Mesendoderm (in vitro differentiated cells): ENCODE data around the gene WDR18.

Experiments
- DNase-seq: peaks from one replicate; pipeline ENCODE4 v3.0.0; 2013
- H2AK5ac ChIP-seq: 2 replicates; pipeline ENCODE4 v1.6.1; 2013; ENCODE audit warnings: low read length, inconsistent platforms
- H2BK120ac ChIP-seq: 2 replicates; pipeline ENCODE4 v1.6.1; 2013; ENCODE audit warnings: low read depth, mild to moderate bottlenecking, low read length, moderate library complexity, mixed read lengths
- H2BK15ac ChIP-seq: replicated peaks from 2 replicates; pipeline ENCODE4 v1.6.1; 2013; ENCODE audit warnings: low read depth, mild to moderate bottlenecking, moderate library complexity
- H2BK5ac ChIP-seq: 2 replicates; pipeline ENCODE4 v1.6.1; 2013; ENCODE audit warnings: low read length, inconsistent platforms
- H3K18ac ChIP-seq: 2 replicates; pipeline ENCODE4 v1.6.1; 2013; ENCODE audit warnings: mild to moderate bottlenecking, low read length, mixed read lengths
- H3K23ac ChIP-seq: one replicate; pipeline ENCODE4 v1.6.1; 2013; ENCODE audit warnings: low read length
- H3K27ac ChIP-seq: 2 replicates; pipeline ENCODE4 v1.5.1; 2013; ENCODE audit warnings: low read depth, mild to moderate bottlenecking, inconsistent platforms, low read length, moderate library complexity
- H3K27me3 ChIP-seq: 2 replicates; pipeline ENCODE4 v1.6.1; 2013; ENCODE audit warnings: low read length, control low read depth, mild to moderate bottlenecking, inconsistent platforms; ENCODE audit not compliant: insufficient read depth, poor library complexity
- H3K36me3 ChIP-seq: 2 replicates; pipeline ENCODE4 v1.6.1; 2013; ENCODE audit warnings: low read length, inconsistent platforms; ENCODE audit not compliant: control insufficient read depth, insufficient read depth
- H3K4ac ChIP-seq: one replicate; pipeline ENCODE4 v1.6.1; 2013; ENCODE audit warnings: low read depth, mild to moderate bottlenecking, low read length, moderate library complexity
- H3K4me1 ChIP-seq: 2 replicates; pipeline ENCODE4 v1.6.1; 2013; ENCODE audit warnings: low read depth, low read length, inconsistent platforms; ENCODE audit not compliant: control insufficient read depth
- H3K4me2 ChIP-seq: 2 replicates; pipeline ENCODE4 v1.6.1; 2013; ENCODE audit warnings: low read length
- H3K4me3 ChIP-seq: 2 replicates; pipeline ENCODE4 v1.5.1; 2013; ENCODE audit warnings: mild to moderate bottlenecking, low read length
- H3K56ac ChIP-seq: one replicate; pipeline ENCODE4 v1.6.1; 2013; ENCODE audit warnings: low read length
- H3K79me1 ChIP-seq: 2 replicates; pipeline ENCODE4 v1.6.1; 2013; ENCODE audit warnings: low read length, inconsistent platforms
- H3K79me2 ChIP-seq: 2 replicates; pipeline ENCODE4 v1.6.1; 2013; ENCODE audit warnings: mild to moderate bottlenecking, low read length; ENCODE audit not compliant: control insufficient read depth, insufficient read depth
- H3K9ac ChIP-seq: 2 replicates; pipeline ENCODE4 v1.6.1; 2013; ENCODE audit warnings: low read length, inconsistent platforms
- H4K5ac ChIP-seq: one replicate; pipeline ENCODE4 v1.6.1; 2013; ENCODE audit warnings: low read length
- H4K8ac ChIP-seq: one replicate; pipeline ENCODE4 v1.6.1; 2013; ENCODE audit warnings: low read depth, mild to moderate bottlenecking, control low read depth, low read length, moderate library complexity
- WGBS: extraction: QIAGEN DNeasy Blood & Tissue Kit; methylation state at CpG from one replicate; pipeline ENCODE4 v1.1.7; 2013; ENCODE audit warnings: low lambda C conversion rate, missing lambda C conversion rate; ENCODE audit not compliant: insufficient coverage; ENCODE audit errors: extremely low coverage; 5-methylcytosine and 5-hydroxymethylcytosine counted together

Gene WDR18

DNA sequence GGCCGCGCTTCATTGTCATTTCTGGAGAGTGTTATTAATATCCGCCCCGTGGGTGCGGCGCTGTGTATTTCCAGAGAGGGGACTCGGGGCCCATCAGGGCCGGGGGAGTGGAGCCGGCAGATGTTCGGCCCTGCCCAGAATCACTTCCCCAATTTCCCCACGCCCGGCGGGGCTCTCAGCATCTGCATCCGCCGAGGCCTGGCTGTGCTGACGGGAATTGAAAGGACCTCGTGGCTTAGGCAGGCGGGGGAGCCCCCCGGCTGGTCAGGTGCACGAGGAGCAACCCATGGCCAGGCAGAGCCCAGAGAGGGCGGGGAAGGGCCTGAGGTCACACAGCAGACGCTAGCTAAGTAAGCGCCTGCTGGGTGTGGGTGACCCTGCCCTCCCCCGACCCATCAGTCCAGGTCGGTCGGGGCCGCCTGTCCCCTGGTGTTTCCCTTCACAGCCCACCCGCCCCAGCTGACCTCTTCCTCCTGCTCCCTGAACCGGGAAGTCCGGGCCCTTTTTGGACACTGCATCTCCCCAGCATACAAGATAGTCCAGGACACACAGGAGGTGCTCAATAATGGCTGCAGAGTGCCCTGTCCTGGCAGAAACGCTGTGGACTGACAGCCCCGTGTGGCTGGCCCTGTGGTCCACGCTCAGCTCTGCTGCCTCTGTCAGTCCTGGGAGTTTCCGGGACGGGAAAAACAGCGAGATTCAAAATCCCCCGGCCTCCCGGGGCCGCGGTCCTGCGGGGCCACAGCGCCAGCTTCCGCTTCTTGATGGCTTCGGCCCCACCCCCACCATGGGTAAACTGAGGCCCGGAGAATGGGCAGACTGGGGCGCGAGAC lies 36.2 kb upstream of the WDR18 start:
- Histone ChIP-seq H3K18ac (no peak overlapping the region), H3K27ac (no peak overlapping the region), H3K4me1 (peaks cover 2% of the 10 kb centered on the region), H2BK5ac (no peak overlapping the region), H4K5ac (no peak overlapping the region), H3K56ac (no peak overlapping the region), H3K4ac (no peak overlapping the region), H3K9ac (no peak overlapping the region), H3K27me3 (no peaks in the 10 kb centered on the region), H2AK5ac (no peak overlapping the region), H3K23ac (no peak overlapping the region), H2BK120ac (no peak overlapping the region), H2BK15ac (no peak overlapping the region), H3K4me3 (no peak overlapping the region), H3K79me1 (peaks cover 13% of the 10 kb centered on the region), H3K36me3 (peaks cover 2% of the 10 kb centered on the region), H4K8ac (no peak overlapping the region), H3K79me2 (peaks cover 30% of the 10 kb centered on the region), H3K4me2 (no peak overlapping the region)
- DNase-seq, result no peak
- no CpG with 5 or more reads among the region's 47 CpGs for WGBS

DNA sequence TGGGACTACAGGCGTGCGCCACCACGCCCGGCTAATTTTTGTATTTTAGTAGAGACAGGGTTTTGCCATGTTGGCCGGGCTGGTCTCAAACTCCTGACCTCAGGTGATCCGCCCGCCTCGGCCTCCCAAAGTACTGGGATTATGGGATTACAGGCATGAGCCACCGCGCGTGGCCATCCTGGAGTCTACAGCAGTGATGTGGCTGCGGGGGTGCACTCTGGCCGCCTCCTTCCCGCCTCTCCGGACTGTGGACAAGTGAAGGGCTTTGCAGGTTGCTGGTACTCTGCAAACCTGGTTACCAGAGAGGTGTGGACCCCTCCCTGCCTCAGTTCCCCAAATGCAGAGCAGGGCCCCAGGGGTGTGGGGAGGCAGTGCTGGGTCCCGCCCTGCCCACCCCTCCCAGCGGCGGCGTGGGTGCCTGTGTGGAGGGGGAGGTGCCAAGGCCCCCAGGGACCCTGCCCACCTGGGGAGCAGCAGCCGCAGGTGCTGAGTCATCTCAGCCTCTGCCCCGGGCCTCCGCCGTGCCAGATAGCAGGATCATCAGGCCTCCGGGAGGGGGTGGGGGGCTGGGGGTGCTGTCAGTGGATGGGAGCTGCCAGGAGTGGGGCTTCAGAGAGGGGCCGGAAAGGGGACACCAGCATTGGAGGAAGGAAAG lies 35.2 kb upstream of the WDR18 start:
- Histone ChIP-seq H3K23ac (no peak overlapping the region), H3K18ac (no peak overlapping the region), H3K4me1 (peaks cover 4% of the 10 kb centered on the region), H3K79me1 (peaks cover 13% of the 10 kb centered on the region), H3K56ac (no peak overlapping the region), H2BK120ac (no peak overlapping the region), H3K79me2 (peaks cover 28% of the 10 kb centered on the region), H3K9ac (no peak overlapping the region), H4K5ac (no peak overlapping the region), H4K8ac (no peak overlapping the region), H3K27me3 (no peaks in the 10 kb centered on the region), H2AK5ac (no peak overlapping the region), H3K4me2 (no peak overlapping the region), H3K4ac (no peak overlapping the region), H2BK5ac (no peak overlapping the region), H3K27ac (no peak overlapping the region), H2BK15ac (no peak overlapping the region), H3K4me3 (no peak overlapping the region), H3K36me3 (no peaks in the 10 kb centered on the region)
- no peak for DNase-seq
- WGBS, result no CpG with 5 or more reads among the region's 25 CpGs

- Histone ChIP-seq H4K8ac (no peak overlapping the region), H3K18ac (no peak overlapping the region), H3K36me3 (no peaks in the 10 kb centered on the region), H3K79me1 (peaks cover 12% of the 10 kb centered on the region), H3K4ac (no peak overlapping the region), H2AK5ac (no peak overlapping the region), H3K27ac (no peak overlapping the region), H3K79me2 (peaks cover 24% of the 10 kb centered on the region), H3K23ac (no peak overlapping the region), H3K4me3 (no peak overlapping the region), H3K9ac (no peak overlapping the region), H3K56ac (no peak overlapping the region), H2BK5ac (no peak overlapping the region), H2BK15ac (no peak overlapping the region), H3K27me3 (no peaks in the 10 kb centered on the region), H3K4me1 (peaks cover 16% of the 10 kb centered on the region), H4K5ac (no peak overlapping the region), H2BK120ac (no peak overlapping the region), H3K4me2 (no peak overlapping the region)
- no CpG with 5 or more reads among the region's 17 CpGs for WGBS
- DNase-seq, result no peak
Measured at GRCh38 chr19:950352-951066, 33.6 kb upstream of the WDR18 start.

DNA sequence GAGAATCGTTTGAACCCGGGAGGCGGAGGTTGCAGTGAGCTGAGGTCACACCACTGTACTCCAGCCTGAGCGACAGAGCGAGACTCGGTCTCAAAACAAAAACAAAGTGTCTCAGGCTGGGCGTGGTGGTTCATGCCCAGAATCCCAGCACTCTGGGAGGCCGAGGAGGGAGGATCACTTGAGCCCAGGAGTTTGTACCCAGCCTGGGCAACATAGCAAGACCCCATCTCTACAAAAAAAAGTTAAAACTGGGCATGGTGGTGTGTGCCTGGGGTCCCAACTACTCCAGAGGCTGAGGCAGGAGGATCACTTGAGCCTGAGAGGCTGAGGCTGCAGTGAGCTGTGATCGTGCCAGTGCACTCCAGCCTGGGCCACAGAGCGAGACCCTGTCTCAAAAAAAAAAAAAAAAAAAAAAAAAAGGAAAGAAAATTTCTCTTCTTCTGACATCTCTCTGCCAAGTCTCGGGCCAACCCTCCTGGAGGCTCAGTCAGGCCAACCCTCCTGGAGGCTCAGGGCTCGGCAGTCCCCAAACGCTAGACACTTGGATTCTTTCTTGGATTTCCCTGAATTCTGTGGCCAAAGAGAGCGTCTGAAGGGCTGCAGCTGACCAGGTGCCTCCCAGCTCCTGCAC lies 32.0 kb upstream of the WDR18 start:
- WGBS, result no CpG with 5 or more reads among the region's 14 CpGs
- Histone ChIP-seq H3K18ac (peak overlapping the region; percentile 98), H2BK120ac (peak overlapping the region; percentile 40), H2BK15ac (peak overlapping the region; percentile 45), H3K56ac (peak overlapping the region; percentile 89), H3K79me2 (peaks cover 29% of the 10 kb centered on the region), H3K27ac (peak overlapping the region; percentile 98), H3K36me3 (no peaks in the 10 kb centered on the region), H4K8ac (peak overlapping the region; percentile 1), H2AK5ac (no peak overlapping the region), H3K23ac (no peak overlapping the region), H3K4ac (peak overlapping the region; percentile 99), H3K9ac (peak overlapping the region; percentile 60), H3K27me3 (no peaks in the 10 kb centered on the region), H3K79me1 (peaks cover 15% of the 10 kb centered on the region), H3K4me2 (no peak overlapping the region), H2BK5ac (peak overlapping the region; percentile 98), H4K5ac (no peak overlapping the region), H3K4me3 (no peak overlapping the region), H3K4me1 (peaks cover 26% of the 10 kb centered on the region)
- DNase-seq, result peak; percentile 35

DNA sequence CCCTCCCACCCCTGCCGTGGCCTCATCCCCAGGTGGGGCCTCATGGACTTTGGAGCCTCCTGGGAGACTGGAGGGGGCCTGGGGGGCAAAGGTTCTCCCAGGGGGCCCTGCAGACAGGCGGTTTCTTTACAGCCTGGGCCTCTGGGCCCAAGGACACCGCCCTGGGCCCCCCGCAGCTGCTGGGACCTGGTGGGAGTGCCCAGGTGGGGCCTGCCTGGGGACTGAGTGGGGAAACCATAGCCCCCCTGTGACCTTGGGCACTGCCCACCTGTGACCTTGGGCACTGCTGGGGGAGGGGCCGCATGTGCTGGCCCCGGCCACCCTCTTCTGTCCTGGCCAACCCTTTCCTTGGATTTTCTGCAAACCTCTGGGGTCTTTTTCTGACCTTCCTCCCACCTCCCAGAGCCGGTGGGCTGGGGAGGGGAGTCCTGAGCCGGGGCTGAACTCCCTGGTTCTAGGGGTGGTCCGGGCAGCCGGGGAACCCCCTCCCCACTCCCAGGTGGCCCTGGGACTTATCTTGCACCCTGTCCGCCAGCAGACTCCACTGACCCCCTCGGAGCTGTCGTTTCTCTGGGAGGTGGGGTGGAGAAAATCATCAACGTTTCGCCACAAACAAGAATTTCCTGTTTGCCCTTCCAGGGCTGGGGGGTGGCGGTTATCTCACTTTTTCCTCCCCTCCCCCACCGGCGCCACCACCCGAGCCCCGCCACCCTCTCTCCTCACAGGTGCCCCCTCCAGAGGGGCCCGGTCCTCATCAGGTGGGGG lies 31.3 kb upstream of the WDR18 start:
- Histone ChIP-seq H3K4me3 (no peak overlapping the region), H3K79me1 (peaks cover 14% of the 10 kb centered on the region), H3K9ac (peak overlapping the region; percentile 68), H3K27me3 (no peaks in the 10 kb centered on the region), H3K4me1 (peaks cover 26% of the 10 kb centered on the region), H3K23ac (peak overlapping the region; percentile 15), H4K8ac (peak overlapping the region; percentile 67), H2BK5ac (peak overlapping the region; percentile 98), H3K27ac (peak overlapping the region; percentile 98), H4K5ac (no peak overlapping the region), H3K56ac (peak overlapping the region; percentile 89), H2BK120ac (peak overlapping the region; percentile 86), H3K4ac (peak overlapping the region; percentile 99), H3K36me3 (no peaks in the 10 kb centered on the region), H3K4me2 (peak overlapping the region; percentile 50), H3K18ac (peak overlapping the region; percentile 99), H2AK5ac (no peak overlapping the region), H2BK15ac (peak overlapping the region; percentile 45), H3K79me2 (peaks cover 27% of the 10 kb centered on the region)
- no CpG with 5 or more reads among the region's 21 CpGs for WGBS
- DNase-seq, result peak; percentile 83
